GM12892 (cell line): ENCODE measurements around the gene CAMKK2.

Experiments used
- POLR2A ChIP-seq: IDR thresholded peaks from 2 replicates; pipeline ENCODE4 v1.6.1; 2011; ENCODE audit warnings: low read depth, low read length, control low read depth
- TAF1 ChIP-seq: IDR thresholded peaks from 2 replicates; pipeline ENCODE4 v1.6.1; 2011; ENCODE audit warnings: low read depth, mild to moderate bottlenecking, control low read depth, low read length, borderline replicate concordance

- TF ChIP-seq POLR2A (no peak; the same call in 1 of the 2 replicates), TAF1 (no peak)
Observed at GRCh38 chr12:121232163-121232562, 64.3 kb downstream of the CAMKK2 start.
